Keratinocyte (primary cell): Measurements from ENCODE around the gene KCNQ2. TPM values are rescaled to one million over a fixed set of nuclear protein-coding genes. Genes with fewer than 3 reads are reported as not detected.

Experiments used
- DNase-seq: peaks from one replicate; pipeline ENCODE4 v3.0.0-alpha.2; 2011; ENCODE audit warnings: low read depth, missing footprints, low spot score
- FAIRE-seq: peaks from 2 replicates; lab custom pipeline; 2011; peaks lifted over from hg19 to GRCh38; lab: Jason Lieb, UNC
- H2AFZ ChIP-seq: 2 replicates; pipeline ENCODE4 v1.6.0; 2012; ENCODE audit warnings: low read length, control low read depth, inconsistent platforms; ENCODE audit not compliant: control insufficient read depth
- H3K27ac ChIP-seq: 2 replicates; pipeline ENCODE4 v1.5.1; 2011; ENCODE audit warnings: low read length; ENCODE audit not compliant: control insufficient read depth, insufficient read depth
- H3K27me3 ChIP-seq: 3 replicates; pipeline ENCODE4 v1.6.0; 2011; ENCODE audit warnings: low read length; ENCODE audit not compliant: control insufficient read depth, insufficient read depth; ENCODE audit errors: extremely low read depth
- H3K36me3 ChIP-seq, 2 experiments: 2 replicates in 1 of 2; 3 replicates in 1 of 2; pipeline ENCODE4 v1.5.1; 2011; ENCODE audit warnings: low read length in 2 of 2, mild to moderate bottlenecking in 1 of 2; ENCODE audit not compliant: control insufficient read depth in 2 of 2, insufficient read depth in 2 of 2; ENCODE audit errors: extremely low read depth in 1 of 2
- H3K4me1 ChIP-seq: 3 replicates; pipeline ENCODE4 v1.5.1; 2011; ENCODE audit warnings: low read length; ENCODE audit not compliant: control insufficient read depth, insufficient read depth; ENCODE audit errors: extremely low read depth
- H3K4me2 ChIP-seq: 3 replicates; pipeline ENCODE4 v1.6.0; 2011; ENCODE audit warnings: low read depth, low read length; ENCODE audit not compliant: control insufficient read depth, insufficient read depth; ENCODE audit errors: extremely low read depth
- H3K4me3 ChIP-seq, 3 experiments: fragments of 200-600 bp in 1 of 3; sonication (generic) in 1 of 3; 2 replicates in 2 of 3; 3 replicates in 1 of 3; pipeline ENCODE4 v1.5.1; 2011 to 2016; ENCODE audit warnings: low read length in 3 of 3, mild to moderate bottlenecking in 3 of 3, control low read depth in 2 of 3, inconsistent platforms in 1 of 3, low read depth in 1 of 3, mixed read lengths in 1 of 3, mixed run types in 1 of 3, moderate library complexity in 1 of 3; ENCODE audit not compliant: control insufficient read depth in 2 of 3, insufficient read depth in 2 of 3; ENCODE audit errors: extremely low read depth in 1 of 3
- H3K79me2 ChIP-seq: 2 replicates; pipeline ENCODE4 v1.6.0; 2012; ENCODE audit warnings: low read length; ENCODE audit not compliant: control insufficient read depth, insufficient read depth
- H3K9ac ChIP-seq: 3 replicates; pipeline ENCODE4 v1.6.0; 2011; ENCODE audit warnings: low read length; ENCODE audit not compliant: control insufficient read depth, insufficient read depth; ENCODE audit errors: extremely low read depth
- H3K9me1 ChIP-seq: 3 replicates; pipeline ENCODE4 v1.6.0; 2011; ENCODE audit warnings: low read length; ENCODE audit not compliant: control insufficient read depth, insufficient read depth; ENCODE audit errors: extremely low read depth
- H3K9me3 ChIP-seq: 2 replicates; pipeline ENCODE4 v1.5.1; 2012; ENCODE audit warnings: low read depth, low read length; ENCODE audit not compliant: control insufficient read depth
- H4K20me1 ChIP-seq: 3 replicates; pipeline ENCODE4 v1.6.0; 2011; ENCODE audit warnings: low read length; ENCODE audit not compliant: control insufficient read depth, insufficient read depth; ENCODE audit errors: extremely low read depth
- EZH2 ChIP-seq: IDR thresholded peaks from one replicate; pipeline ENCODE4 v1.6.1; 2012; ENCODE audit warnings: inconsistent platforms, mild to moderate bottlenecking, low read length, moderate library complexity
- dilution Hi-C: fragments of 300-500 bp; cut with MboI; formaldehyde crosslinking; loops from one replicate; pipeline ENCODE4 v1.7.0; 2020; ENCODE audit warnings: low sequenced_read_pairs; ENCODE audit not compliant: extremely low pct_ligation_motif_present
- polyA plus RNA-seq, 5 experiments: library from polyadenylated mRNA; depleted of rRNA in 3 of 5; stranded (reverse) in 3 of 5; stranded (forward) in 1 of 5; unstranded in 1 of 5; fragments of >200 nt; gene quantifications; 1 replicate in 1 of 5; 2 replicates in 3 of 5; 3 replicates in 1 of 5; pipeline versions ENCODE4 v1.2.1 to v1.2.3, GENCODE V29; 2011 to 2012; ENCODE audit warnings: missing spikeins in 2 of 5, low read depth in 1 of 5, low replicate concordance in 1 of 5
- TF ChIP-seq, protein P1 (sequence below), 3 experiments: IDR thresholded peaks in 1 of 3; conservative IDR thresholded peaks in 1 of 3; optimal IDR thresholded peaks in 1 of 3; 2 replicates in 2 of 3; 3 replicates in 1 of 3; pipeline versions ENCODE3 to v1.5.1; 2011; ENCODE audit warnings: low read length in 3 of 3, mild to moderate bottlenecking in 3 of 3, moderate library complexity in 2 of 3, control low read depth in 1 of 3, inconsistent platforms in 1 of 3; ENCODE audit not compliant: insufficient read depth in 2 of 3; ENCODE audit errors: extremely low read depth in 1 of 3

Gene KCNQ2
- polyA plus RNA-seq, 1 donor (not counting 4 experiments of a cell fraction or from before 2014, with no cell fraction given) = not detected

DNA sequence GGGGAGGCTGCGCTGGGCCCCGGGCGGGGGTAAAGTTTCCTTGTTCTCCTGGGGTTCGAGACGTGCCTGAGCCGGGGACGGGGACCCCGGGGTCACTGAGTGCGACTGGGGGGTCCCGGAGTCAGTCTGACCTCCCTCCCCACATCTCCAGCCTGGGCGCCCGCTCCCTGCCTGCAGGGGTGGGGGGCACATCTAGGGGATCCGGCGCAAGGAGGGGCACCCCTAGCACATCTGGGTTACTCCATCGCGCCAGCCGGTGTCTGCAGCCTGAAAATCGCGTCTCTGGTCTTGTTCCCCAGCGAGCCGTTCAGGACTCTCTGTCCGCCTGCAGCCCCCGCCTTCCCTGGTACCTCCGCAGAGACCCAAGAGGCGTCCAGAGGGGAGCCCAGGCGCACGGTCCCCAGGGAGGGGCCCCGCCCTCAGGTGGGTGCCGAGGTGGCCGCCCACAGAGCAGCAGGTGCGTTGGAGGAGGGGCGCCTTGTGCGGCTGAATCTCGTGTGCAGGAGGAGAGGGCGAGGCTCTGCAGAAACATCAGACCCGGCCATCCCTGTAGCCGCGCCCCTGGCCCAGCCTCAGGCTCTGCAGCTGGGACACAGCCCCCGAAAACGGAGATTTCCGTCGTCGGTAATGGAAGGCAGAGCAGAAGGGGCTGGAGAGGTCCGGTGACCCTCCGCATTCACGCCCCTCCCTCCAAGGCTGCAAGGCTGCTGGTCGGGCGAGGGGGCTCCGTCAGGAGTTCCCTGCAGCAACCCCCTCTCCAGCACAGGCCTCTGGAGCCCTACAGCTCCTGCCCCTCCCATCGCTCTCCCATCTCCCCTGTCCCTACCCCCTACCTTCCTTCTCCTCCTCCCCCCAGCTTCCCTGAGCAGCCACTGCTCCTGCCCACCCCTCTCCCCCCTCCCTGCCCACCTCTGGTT, 110.7 kb downstream of the KCNQ2 start:
- no peaks in the 10 kb centered on the region for H3K9me3 ChIP-seq
- H3K4me3 ChIP-seq = no peak overlapping the region
- H3K27ac ChIP-seq = no peak overlapping the region
- dilution Hi-C loops = no loop called here
- H3K4me1 ChIP-seq = no peaks in the 10 kb centered on the region
- no peaks in the 10 kb centered on the region for H4K20me1 ChIP-seq
- FAIRE-seq (no peak), DNase-seq (no peak)
- no peak overlapping the region for H3K9ac ChIP-seq
- H3K27me3 ChIP-seq = peaks cover 41% of the 10 kb centered on the region
- TF ChIP-seq, protein P1, sequence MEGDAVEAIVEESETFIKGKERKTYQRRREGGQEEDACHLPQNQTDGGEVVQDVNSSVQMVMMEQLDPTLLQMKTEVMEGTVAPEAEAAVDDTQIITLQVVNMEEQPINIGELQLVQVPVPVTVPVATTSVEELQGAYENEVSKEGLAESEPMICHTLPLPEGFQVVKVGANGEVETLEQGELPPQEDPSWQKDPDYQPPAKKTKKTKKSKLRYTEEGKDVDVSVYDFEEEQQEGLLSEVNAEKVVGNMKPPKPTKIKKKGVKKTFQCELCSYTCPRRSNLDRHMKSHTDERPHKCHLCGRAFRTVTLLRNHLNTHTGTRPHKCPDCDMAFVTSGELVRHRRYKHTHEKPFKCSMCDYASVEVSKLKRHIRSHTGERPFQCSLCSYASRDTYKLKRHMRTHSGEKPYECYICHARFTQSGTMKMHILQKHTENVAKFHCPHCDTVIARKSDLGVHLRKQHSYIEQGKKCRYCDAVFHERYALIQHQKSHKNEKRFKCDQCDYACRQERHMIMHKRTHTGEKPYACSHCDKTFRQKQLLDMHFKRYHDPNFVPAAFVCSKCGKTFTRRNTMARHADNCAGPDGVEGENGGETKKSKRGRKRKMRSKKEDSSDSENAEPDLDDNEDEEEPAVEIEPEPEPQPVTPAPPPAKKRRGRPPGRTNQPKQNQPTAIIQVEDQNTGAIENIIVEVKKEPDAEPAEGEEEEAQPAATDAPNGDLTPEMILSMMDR (optimal IDR thresholded peaks at IDR 0.05 in 1 of 3, IDR thresholded peaks at IDR 0.05 in 1 of 3, conservative IDR thresholded peaks at IDR 0.05 in 1 of 3; ENCODE audit: extremely low read depth in 1 of 3, insufficient read depth in 2 of 3, low read length in 3 of 3) = no peak
- no peak for TF ChIP-seq EZH2
- H3K4me2 ChIP-seq = no peak overlapping the region
- no peak overlapping the region for H2AFZ ChIP-seq
- H3K9me1 ChIP-seq = no peaks in the 10 kb centered on the region
- no peaks in the 10 kb centered on the region for H3K79me2 ChIP-seq
- no peaks in the 10 kb centered on the region for H3K36me3 ChIP-seq

DNA sequence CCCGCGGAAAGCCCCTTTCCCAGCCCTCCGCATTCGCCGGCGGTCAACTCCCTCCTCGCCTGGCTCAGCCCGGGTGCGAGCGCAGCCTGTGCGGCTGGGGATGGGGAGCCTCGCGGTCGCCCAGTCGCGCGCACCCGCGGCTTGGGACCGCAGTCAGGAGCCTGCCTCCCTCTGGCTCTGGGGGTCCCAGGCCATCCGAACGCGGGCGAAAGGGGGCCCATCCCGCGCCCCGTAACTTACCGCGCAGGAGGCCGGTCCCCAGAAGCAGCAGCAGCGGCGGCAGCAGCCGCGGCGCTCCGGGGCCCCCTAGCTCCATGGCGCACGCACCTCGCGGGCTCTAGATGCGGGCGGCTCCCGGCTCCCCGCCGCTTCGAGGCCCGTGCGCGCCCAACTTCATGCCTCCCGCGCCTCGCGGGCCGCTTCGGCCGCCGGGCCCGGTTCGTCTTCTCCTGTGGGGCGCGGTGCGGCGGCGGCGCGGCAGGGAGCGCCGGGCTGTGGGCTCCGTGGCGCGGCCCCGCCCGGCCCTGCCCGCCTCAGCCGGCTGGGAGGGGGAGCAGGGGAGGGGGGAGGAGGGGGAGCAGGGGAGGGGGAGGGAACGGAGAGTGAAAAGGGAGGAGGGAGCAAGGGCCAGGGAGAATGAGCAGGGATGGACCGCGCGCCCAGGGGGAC, 111.5 kb downstream of the KCNQ2 start, which contains the start of gene CHRNA4:
TSS of gene CHRNA4 (minus strand) at position 500 of the 669 bp plus-strand sequence. CDS start at position 316, 184 bp downstream.
- Histone ChIP-seq H3K4me3 (no peak within 1 kb of the TSS), H3K27ac (no peak within 1 kb of the TSS), H3K4me2 (no peak within 1 kb of the TSS), H4K20me1 (no peaks in the 10 kb centered on the region), H3K9ac (no peak within 1 kb of the TSS), H3K9me1 (no peaks in the 10 kb centered on the region), H3K27me3 (peaks cover 41% of the 10 kb centered on the region), H3K36me3 (no peaks in the 10 kb centered on the region), H2AFZ (no peak within 1 kb of the TSS), H3K4me1 (no peaks in the 10 kb centered on the region), H3K79me2 (no peaks in the 10 kb centered on the region), H3K9me3 (no peaks in the 10 kb centered on the region)
- no peak for FAIRE-seq
- dilution Hi-C loops = no loop called here
- DNase-seq = no peak
- TF ChIP-seq, protein P1 (optimal IDR thresholded peaks at IDR 0.05 in 1 of 3, IDR thresholded peaks at IDR 0.05 in 1 of 3, conservative IDR thresholded peaks at IDR 0.05 in 1 of 3; ENCODE audit: extremely low read depth in 1 of 3, insufficient read depth in 2 of 3, low read length in 3 of 3) = no peak
- TF ChIP-seq EZH2 = peak; percentile 28
